Nephron progenitor cell (in vitro differentiated cells): Measurements from ENCODE around the gene GORASP2.

Source experiments
- DNase-seq: peaks from one replicate; pipeline ENCODE4 v3.0.0; 2021
- H3K27ac Mint-ChIP-seq: 2 replicates; pipeline ENCODE4 v1.8.0; 2021; ENCODE audit warnings: mild to moderate bottlenecking, moderate library complexity, mixed read lengths
- H3K27me3 Mint-ChIP-seq: 2 replicates; pipeline ENCODE4 v1.8.0; 2021; ENCODE audit warnings: mild to moderate bottlenecking, low read depth, mixed read lengths; ENCODE audit not compliant: poor library complexity
- H3K36me3 Mint-ChIP-seq: 2 replicates; pipeline ENCODE4 v1.8.0; 2021; ENCODE audit warnings: low read depth, mixed read lengths
- H3K4me1 Mint-ChIP-seq: 2 replicates; pipeline ENCODE4 v1.8.0; 2021; ENCODE audit warnings: mixed read lengths
- H3K4me3 Mint-ChIP-seq: 2 replicates; pipeline ENCODE4 v1.8.0; 2021; ENCODE audit warnings: mild to moderate bottlenecking, moderate library complexity, mixed read lengths
- H3K9me3 Mint-ChIP-seq: 2 replicates; pipeline ENCODE4 v1.8.0; 2021; ENCODE audit warnings: mild to moderate bottlenecking, moderate library complexity, mixed read lengths
- TF ChIP-seq, protein P1 (sequence below): fragments of 200-600 bp; sonication (generic); IDR thresholded peaks from 2 replicates; pipeline ENCODE4 v1.5.0; 2021; ENCODE audit warnings: antibody characterized with exemption

GORASP2 gene

DNA sequence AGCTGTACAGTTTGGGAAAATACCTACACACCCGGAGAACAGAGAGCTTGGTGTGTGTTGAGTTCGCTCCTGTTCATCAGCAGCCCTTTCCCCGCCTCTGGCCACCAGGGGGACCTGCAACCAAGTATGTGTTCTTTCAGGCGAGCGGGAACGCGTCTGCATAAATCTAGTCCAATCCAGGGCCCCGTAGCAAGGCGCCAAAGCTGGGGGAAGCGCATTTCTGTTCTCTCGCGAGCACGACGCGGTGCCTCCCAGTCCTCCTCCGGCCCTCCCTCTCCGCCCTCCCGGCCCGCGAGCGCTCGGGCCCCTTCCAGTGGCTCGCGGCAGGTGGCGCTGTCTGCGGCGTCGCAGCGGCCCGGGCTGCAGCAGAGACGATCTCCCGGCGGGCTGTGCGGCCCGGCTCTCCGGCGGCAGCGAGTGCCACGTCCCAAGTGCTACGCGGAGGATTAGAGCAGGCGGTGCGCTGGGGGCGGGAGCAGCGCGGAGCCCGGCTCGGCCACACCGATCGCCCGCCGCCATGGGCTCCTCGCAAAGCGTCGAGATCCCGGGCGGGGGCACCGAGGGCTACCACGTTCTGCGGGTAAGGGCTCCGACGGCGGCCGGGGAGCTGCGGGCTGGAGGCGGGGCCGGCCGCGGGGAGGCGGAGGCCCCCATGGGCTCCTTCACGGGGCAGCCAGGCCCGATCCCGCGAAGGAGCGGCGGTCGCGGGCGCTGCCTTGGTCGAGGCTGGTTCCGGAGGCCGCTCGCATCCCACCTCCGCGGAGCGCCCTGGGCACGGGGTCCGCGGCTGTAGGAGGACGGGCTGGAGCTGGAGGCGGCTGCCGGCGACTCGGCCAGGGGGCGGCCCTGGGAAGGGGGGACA, at the start of gene GORASP2:
Gene GORASP2 (plus strand): TSS at position 430 of the 862 bp plus-strand sequence. CDS start 88 bp downstream, at position 518.
- TF ChIP-seq, protein P1, sequence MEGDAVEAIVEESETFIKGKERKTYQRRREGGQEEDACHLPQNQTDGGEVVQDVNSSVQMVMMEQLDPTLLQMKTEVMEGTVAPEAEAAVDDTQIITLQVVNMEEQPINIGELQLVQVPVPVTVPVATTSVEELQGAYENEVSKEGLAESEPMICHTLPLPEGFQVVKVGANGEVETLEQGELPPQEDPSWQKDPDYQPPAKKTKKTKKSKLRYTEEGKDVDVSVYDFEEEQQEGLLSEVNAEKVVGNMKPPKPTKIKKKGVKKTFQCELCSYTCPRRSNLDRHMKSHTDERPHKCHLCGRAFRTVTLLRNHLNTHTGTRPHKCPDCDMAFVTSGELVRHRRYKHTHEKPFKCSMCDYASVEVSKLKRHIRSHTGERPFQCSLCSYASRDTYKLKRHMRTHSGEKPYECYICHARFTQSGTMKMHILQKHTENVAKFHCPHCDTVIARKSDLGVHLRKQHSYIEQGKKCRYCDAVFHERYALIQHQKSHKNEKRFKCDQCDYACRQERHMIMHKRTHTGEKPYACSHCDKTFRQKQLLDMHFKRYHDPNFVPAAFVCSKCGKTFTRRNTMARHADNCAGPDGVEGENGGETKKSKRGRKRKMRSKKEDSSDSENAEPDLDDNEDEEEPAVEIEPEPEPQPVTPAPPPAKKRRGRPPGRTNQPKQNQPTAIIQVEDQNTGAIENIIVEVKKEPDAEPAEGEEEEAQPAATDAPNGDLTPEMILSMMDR: peak; percentile 92
- peak within 1 kb of the TSS; percentile 91 for H3K4me3 Mint-ChIP-seq
- peaks cover 36% of the 10 kb centered on the region for H3K4me1 Mint-ChIP-seq
- H3K9me3 Mint-ChIP-seq: peaks cover 25% of the 10 kb centered on the region
- peak within 1 kb of the TSS; percentile 97 for H3K27ac Mint-ChIP-seq
- H3K36me3 Mint-ChIP-seq: peaks cover 24% of the 10 kb centered on the region
- DNase-seq: peak; percentile 93
- H3K27me3 Mint-ChIP-seq: peaks cover 18% of the 10 kb centered on the region

DNA sequence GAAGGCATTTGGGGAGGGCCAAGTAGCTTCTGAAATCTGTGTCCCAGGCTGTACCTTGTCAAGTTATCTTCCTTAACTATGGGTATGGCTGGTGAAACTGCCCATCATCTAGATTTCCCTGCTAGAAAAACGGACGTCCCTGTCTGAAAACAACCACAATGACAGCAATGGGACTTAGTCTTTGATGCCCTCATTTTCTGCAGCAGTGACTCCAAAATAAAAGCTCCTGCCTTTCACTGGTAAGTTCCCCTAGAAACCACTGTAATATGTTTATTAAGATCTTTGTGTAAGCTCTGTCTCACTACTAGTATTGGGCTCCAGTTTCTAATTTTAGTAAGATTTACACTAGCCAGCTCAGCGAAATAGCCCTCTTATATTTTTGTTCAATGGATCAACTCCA, 47.2 kb upstream of the GORASP2 start:
- no peak for DNase-seq
- peaks cover 10% of the 10 kb centered on the region for H3K4me1 Mint-ChIP-seq
- H3K9me3 Mint-ChIP-seq: no peaks in the 10 kb centered on the region
- TF ChIP-seq, protein P1: no peak
- no peaks in the 10 kb centered on the region for H3K36me3 Mint-ChIP-seq
- peaks cover 15% of the 10 kb centered on the region for H3K27me3 Mint-ChIP-seq
- H3K4me3 Mint-ChIP-seq: no peak overlapping the region
- H3K27ac Mint-ChIP-seq: no peak overlapping the region

DNA sequence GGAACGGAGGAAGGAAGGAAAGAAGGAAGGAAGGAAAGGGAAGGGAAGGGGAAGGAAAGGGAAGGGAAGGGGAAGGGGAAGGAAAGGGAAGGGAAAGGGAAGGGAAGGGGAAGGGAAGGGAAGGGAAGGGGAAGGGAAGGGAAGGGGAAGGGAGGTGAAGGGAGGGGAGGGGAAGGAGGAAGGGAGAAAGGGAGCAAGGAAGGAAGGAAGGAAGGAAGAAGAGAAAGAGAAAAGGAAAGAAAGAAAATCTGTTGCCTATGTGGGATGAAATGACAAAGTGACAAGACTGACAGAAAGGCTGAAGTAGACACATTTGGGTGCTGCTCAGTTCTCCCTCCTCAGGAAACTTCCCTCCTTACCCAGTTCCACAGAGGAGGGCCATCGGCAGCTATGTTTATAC, 46.3 kb upstream of the GORASP2 start:
- peaks cover 10% of the 10 kb centered on the region for H3K4me1 Mint-ChIP-seq
- H3K4me3 Mint-ChIP-seq: no peak overlapping the region
- H3K27ac Mint-ChIP-seq: peak overlapping the region; percentile 38
- no peaks in the 10 kb centered on the region for H3K9me3 Mint-ChIP-seq
- H3K27me3 Mint-ChIP-seq: peaks cover 15% of the 10 kb centered on the region
- no peak for DNase-seq
- H3K36me3 Mint-ChIP-seq: no peaks in the 10 kb centered on the region
- TF ChIP-seq, protein P1: no peak

DNA sequence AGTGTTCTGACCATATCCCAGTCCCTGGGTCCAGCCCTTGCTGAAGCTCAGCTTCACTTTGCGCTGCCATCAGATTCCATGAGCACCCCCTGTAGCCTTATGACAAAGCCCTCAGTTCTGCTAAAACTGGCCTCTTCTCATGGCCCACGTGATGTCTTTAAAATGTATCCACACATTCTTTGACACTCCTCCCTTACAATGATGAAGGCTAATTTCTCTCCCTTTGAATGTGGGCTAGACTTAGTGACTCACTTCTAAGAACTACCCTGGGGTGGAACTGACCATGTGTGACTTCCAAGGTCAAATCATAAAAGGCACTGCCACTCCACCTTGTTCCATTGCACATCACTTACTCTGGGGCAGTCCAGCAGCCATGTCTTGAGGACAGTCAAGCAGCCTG, 45.4 kb upstream of the GORASP2 start:
- Mint-ChIP-seq H3K4me1 (peaks cover 10% of the 10 kb centered on the region), H3K27me3 (peaks cover 14% of the 10 kb centered on the region), H3K4me3 (no peak overlapping the region), H3K36me3 (no peaks in the 10 kb centered on the region), H3K27ac (no peak overlapping the region), H3K9me3 (no peaks in the 10 kb centered on the region)
- TF ChIP-seq, protein P1: no peak
- DNase-seq: no peak

DNA sequence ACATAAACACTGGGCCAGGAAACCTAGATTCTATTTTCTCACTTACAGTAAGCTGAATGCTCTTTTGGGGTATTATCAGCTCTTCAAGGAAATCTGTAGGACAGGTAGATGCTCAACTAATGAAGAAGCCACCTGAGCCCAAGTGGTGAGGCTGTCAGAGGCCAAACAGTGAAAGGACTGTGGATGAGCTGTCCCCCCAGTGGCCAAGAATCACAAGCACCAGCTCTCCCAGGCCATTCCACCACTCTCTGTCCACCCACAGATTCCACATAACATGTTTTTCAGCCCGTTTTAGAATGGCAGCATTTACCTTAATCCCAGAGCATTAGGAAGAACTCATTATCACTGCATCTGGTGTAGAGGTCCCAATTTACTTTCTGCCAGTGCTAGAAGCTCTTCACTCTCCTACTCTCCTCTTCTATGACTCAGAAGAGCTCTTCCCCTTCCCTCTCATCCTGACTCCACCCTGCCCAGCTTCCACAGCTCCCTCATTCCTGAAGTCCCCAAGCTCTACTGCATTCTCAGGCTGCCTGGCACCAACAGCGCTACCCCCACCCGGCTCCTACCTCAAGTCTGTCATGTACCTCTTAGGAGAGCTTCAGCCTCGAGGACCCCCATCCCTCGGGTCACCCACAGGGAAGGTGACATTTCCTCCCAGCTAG, 43.8 kb upstream of the GORASP2 start:
- Mint-ChIP-seq H3K9me3 (no peaks in the 10 kb centered on the region), H3K27me3 (peaks cover 12% of the 10 kb centered on the region), H3K36me3 (no peaks in the 10 kb centered on the region), H3K4me3 (no peak overlapping the region), H3K27ac (no peak overlapping the region), H3K4me1 (peaks cover 14% of the 10 kb centered on the region)
- TF ChIP-seq, protein P1: no peak
- DNase-seq: no peak
